GM23248 (cell line): ENCODE measurements around the gene TRAK1.

Experiments
- EZH2 ChIP-seq: fragments of 200-600 bp; sonication (generic); IDR thresholded peaks from 2 replicates; pipeline ENCODE4 v1.6.1; 2018; ENCODE audit warnings: antibody characterized with exemption, mild to moderate bottlenecking; ENCODE audit not compliant: insufficient read depth, poor library complexity, severe bottlenecking
- EZH2phosphoT487 ChIP-seq: fragments of 200-600 bp; sonication (generic); IDR thresholded peaks from 2 replicates; pipeline ENCODE4 v1.6.1; 2018; ENCODE audit warnings: antibody characterized with exemption, moderate library complexity, mild to moderate bottlenecking, low read depth; ENCODE audit not compliant: insufficient read depth

- TF ChIP-seq EZH2: no peak
- TF ChIP-seq EZH2phosphoT487: no peak
Measured at GRCh38 chr3:42152193-42152592, 61.0 kb downstream of the TRAK1 start.
